Calu3 (cell line): ENCODE measurements around the gene S100A11. TPM values are rescaled to one million over a fixed set of nuclear protein-coding genes. Genes with fewer than 3 reads are reported as not detected.

Source experiments
- BruUV-seq: library from RNA; stranded (reverse); fragments of 400-500 nt; replicated peaks from 2 replicates; lab custom pipeline; 2021; lab: Mats Ljungman, UMichigan
- CTCF ChIA-PET: fragments of 300-600 bp; sonication (Branson Sonifier 250); formaldehyde crosslinking; loops from one replicate; lab custom pipeline; 2022; ENCODE audit warnings: antibody characterized with exemption; lab: Charles Lee
- DNase-seq: peaks from one replicate; pipeline ENCODE4 v3.0.0; 2022
- H3K27ac Mint-ChIP-seq: one replicate; pipeline ENCODE4 v1.8.0; 2022; ENCODE audit warnings: mixed read lengths; ENCODE audit not compliant: unreplicated experiment
- H3K27me3 Mint-ChIP-seq: one replicate; pipeline ENCODE4 v1.8.0; 2022; ENCODE audit warnings: mixed read lengths; ENCODE audit not compliant: unreplicated experiment
- H3K36me3 Mint-ChIP-seq: one replicate; pipeline ENCODE4 v1.8.0; 2022; ENCODE audit warnings: mild to moderate bottlenecking, moderate library complexity, mixed read lengths; ENCODE audit not compliant: insufficient read depth, unreplicated experiment
- H3K4me1 Mint-ChIP-seq: one replicate; pipeline ENCODE4 v1.8.0; 2022; ENCODE audit warnings: mild to moderate bottlenecking, low read depth, mixed read lengths; ENCODE audit not compliant: unreplicated experiment
- H3K4me3 Mint-ChIP-seq: one replicate; pipeline ENCODE4 v1.8.0; 2022; ENCODE audit warnings: mild to moderate bottlenecking, low read depth, moderate library complexity, mixed read lengths; ENCODE audit not compliant: unreplicated experiment
- H3K9me3 Mint-ChIP-seq: one replicate; pipeline ENCODE4 v1.8.0; 2022; ENCODE audit warnings: low read depth, mixed read lengths; ENCODE audit not compliant: unreplicated experiment
- CTCF ChIP-seq: fragments of 200-600 bp; IDR thresholded peaks from one replicate; pipeline ENCODE4 v1.8.0; 2022; ENCODE audit warnings: antibody characterized with exemption; ENCODE audit not compliant: unreplicated experiment
- intact Hi-C: fragments of 100-400 bp; cut with micrococcal nuclease; formaldehyde crosslinking; loops from one replicate; pipeline ENCODE4 v1.10.0; 2022; ENCODE audit not compliant: unreplicated experiment
- total RNA-seq: library from RNA; stranded (reverse); gene quantifications from 2 replicates; pipeline ENCODE4 v1.2.3, GENCODE V29; 2022

Gene S100A11
- total RNA-seq, 1 experiment from 2014 or later, result 1,217 TPM

- no peak for DNase-seq
- Mint-ChIP-seq H3K36me3 (no peaks in the 10 kb centered on the region), H3K4me3 (no peak overlapping the region), H3K27me3 (peaks cover 77% of the 10 kb centered on the region), H3K27ac (no peak overlapping the region), H3K9me3 (no peaks in the 10 kb centered on the region), H3K4me1 (no peaks in the 10 kb centered on the region)
- intact Hi-C loops, result no loop called here
- no peak for TF ChIP-seq CTCF
- CTCF ChIA-PET, result no interaction called here
- no TSS peak for BruUV-seq
Observed at GRCh38 chr1:152072311-152072710, 35.5 kb upstream of the S100A11 start.

- Mint-ChIP-seq H3K9me3 (no peaks in the 10 kb centered on the region), H3K4me1 (no peaks in the 10 kb centered on the region), H3K36me3 (no peaks in the 10 kb centered on the region), H3K27me3 (peaks cover 77% of the 10 kb centered on the region), H3K27ac (no peak overlapping the region), H3K4me3 (no peak overlapping the region)
- CTCF ChIA-PET, result no interaction called here
- no TSS peak for BruUV-seq
- intact Hi-C loops, result no loop called here
- no peak for DNase-seq
- no peak for TF ChIP-seq CTCF
Observed at GRCh38 chr1:152071123-152071522, 34.3 kb upstream of the S100A11 start.

- CTCF ChIA-PET, result interaction anchor here (1.2 kb wide), 1 partner anchor 8 kb away, joined by 3 read pairs; no protein-coding TSS in a partner anchor
- H3K4me1 Mint-ChIP-seq, result no peaks in the 10 kb centered on the region
- intact Hi-C loops, result no loop called here
- H3K9me3 Mint-ChIP-seq, result no peaks in the 10 kb centered on the region
- BruUV-seq, result no TSS peak
- no peak overlapping the region for H3K27ac Mint-ChIP-seq
- H3K36me3 Mint-ChIP-seq, result no peaks in the 10 kb centered on the region
- DNase-seq, result no peak
- peaks cover 47% of the 10 kb centered on the region for H3K27me3 Mint-ChIP-seq
- H3K4me3 Mint-ChIP-seq, result no peak overlapping the region
- TF ChIP-seq CTCF, result no peak
Observed at GRCh38 chr1:152067929-152068328, 31.1 kb upstream of the S100A11 start.

GRCh38 chr1:152067150-152067549, 30.3 kb upstream of the S100A11 start:
- no peak for TF ChIP-seq CTCF
- no peak for DNase-seq
- H3K4me3 Mint-ChIP-seq, result no peak overlapping the region
- BruUV-seq, result no TSS peak
- H3K36me3 Mint-ChIP-seq, result no peaks in the 10 kb centered on the region
- intact Hi-C loops, result no loop called here
- peaks cover 39% of the 10 kb centered on the region for H3K27me3 Mint-ChIP-seq
- CTCF ChIA-PET, result interaction anchor here (1.2 kb wide), 1 partner anchor 9 kb away, joined by 3 read pairs; no protein-coding TSS in a partner anchor
- no peaks in the 10 kb centered on the region for H3K4me1 Mint-ChIP-seq
- no peaks in the 10 kb centered on the region for H3K9me3 Mint-ChIP-seq
- H3K27ac Mint-ChIP-seq, result no peak overlapping the region
